HepG2 (cell line): Measurements from ENCODE around the gene TMEM74B. TPM values are rescaled to one million over a fixed set of nuclear protein-coding genes. Genes with fewer than 3 reads are reported as not detected.

Experiments used
- ATAC-seq: fragments of 200-7000 bp; cut with Tn5 transposase; 3 replicates; pipeline ENCODE4 v1.9.1; 2020; ENCODE audit warnings: mild to moderate bottlenecking, moderate library complexity
- BruUV-seq: library from RNA; stranded (reverse); fragments of 400-500 nt; replicated peaks from 2 replicates; lab custom pipeline; 2021; lab: Mats Ljungman, UMichigan
- CTCF ChIA-PET: fragments of 300-600 bp; formaldehyde crosslinking; extraction: SDS; loops from one replicate; lab custom pipeline; 2021; ENCODE audit warnings: low total read pairs, inconsistent platforms, low intra/inter-chr PET ratio; lab: Yijun Ruan, JAX
- POLR2A ChIA-PET: fragments of 350-600 bp; sonication (Branson Sonifier 250); formaldehyde crosslinking; loops from one replicate; lab custom pipeline; 2020; ENCODE audit warnings: antibody characterized with exemption, inconsistent platforms; lab: Yijun Ruan, JAX
- DNase-seq: peaks from one replicate; pipeline ENCODE4 v3.0.0-alpha.2; 2015; ENCODE audit warnings: low spot score
- FAIRE-seq: peaks from 3 replicates; lab custom pipeline; 2011; peaks lifted over from hg19 to GRCh38; lab: Jason Lieb, UNC
- H2AFZ ChIP-seq: one replicate; pipeline ENCODE4 v1.6.1; 2011; ENCODE audit warnings: low read length, inconsistent platforms
- H3K27ac ChIP-seq: fragments of 300-600 bp; 3 replicates; pipeline ENCODE4 v1.8.0; 2011; ENCODE audit warnings: mixed run types, mild to moderate bottlenecking, mixed read lengths, low read length, inconsistent platforms; ENCODE audit not compliant: insufficient read depth; ENCODE audit errors: extremely low read length
- H3K27me3 ChIP-seq, 2 experiments: fragments of 200-600 bp in 1 of 2; 2 replicates in 1 of 2; 3 replicates in 1 of 2; pipeline versions ENCODE4 v1.6.0 to v1.8.0; 2011; ENCODE audit warnings: low read length in 2 of 2, mild to moderate bottlenecking in 2 of 2, moderate library complexity in 2 of 2, inconsistent platforms in 1 of 2; ENCODE audit not compliant: insufficient read depth in 2 of 2, control insufficient read depth in 1 of 2
- H3K36me3 ChIP-seq, 2 experiments: fragments of 200-600 bp in 1 of 2; replicated peaks in 1 of 2; 2 replicates in 1 of 2; 3 replicates in 1 of 2; pipeline versions ENCODE4 v1.5.1 to v1.8.0; 2011; ENCODE audit warnings: low read length in 2 of 2, inconsistent platforms in 1 of 2; ENCODE audit not compliant: insufficient read depth in 2 of 2, control insufficient read depth in 1 of 2
- H3K4me1 ChIP-seq: 2 replicates; pipeline ENCODE4 v1.5.1; 2012; ENCODE audit warnings: low read length, inconsistent platforms; ENCODE audit not compliant: insufficient read depth
- H3K4me2 ChIP-seq: 2 replicates; pipeline ENCODE4 v1.6.0; 2011; ENCODE audit warnings: low read depth, low read length, inconsistent platforms
- H3K4me3 ChIP-seq, 3 experiments: fragments of 200-600 bp in 1 of 3; sonication (generic), shearing (Covaris generic) in 1 of 3; replicated peaks in 1 of 3; 2 replicates each; pipeline ENCODE4 v1.5.1; 2011 to 2016; ENCODE audit warnings: low read length in 3 of 3, inconsistent platforms in 2 of 3, low read depth in 2 of 3, mild to moderate bottlenecking in 2 of 3, control low read depth in 1 of 3, mixed read lengths in 1 of 3; ENCODE audit not compliant: insufficient read depth in 1 of 3
- H3K79me2 ChIP-seq: one replicate; pipeline ENCODE4 v1.6.1; 2011; ENCODE audit warnings: low read length, inconsistent platforms; ENCODE audit not compliant: insufficient read depth
- H3K9ac ChIP-seq: 2 replicates; pipeline ENCODE4 v1.6.0; 2011; ENCODE audit warnings: mild to moderate bottlenecking, low read depth, low read length, inconsistent platforms; ENCODE audit not compliant: insufficient read depth
- H3K9me3 ChIP-seq: 2 replicates; pipeline ENCODE4 v1.5.1; 2012; ENCODE audit warnings: mild to moderate bottlenecking, low read length
- H4K20me1 ChIP-seq: 2 replicates; pipeline ENCODE4 v1.6.0; 2011; ENCODE audit warnings: inconsistent platforms, mild to moderate bottlenecking, low read length, moderate library complexity; ENCODE audit not compliant: insufficient read depth
- ATF7-NPFF ChIP-seq: sonication (generic); formaldehyde crosslinking; IDR thresholded peaks from 2 replicates; pipeline ENCODE4 v1.8.1; 2023; ENCODE audit warnings: mild to moderate bottlenecking, low read depth, missing genetic modification reagents, moderate library complexity
- CCAR2 ChIP-seq: fragments of 200-400 bp; formaldehyde crosslinking; optimal IDR thresholded peaks from 2 replicates; pipeline ENCODE3; 2018; ENCODE audit warnings: low read depth, mild to moderate bottlenecking, low read length, moderate library complexity
- CHD2 ChIP-seq: IDR thresholded peaks from 2 replicates; pipeline ENCODE4 v1.6.1; 2011; ENCODE audit warnings: low read depth, low read length, improper control_type of control experiment
- EEA1 ChIP-seq: sonication (generic); formaldehyde crosslinking; IDR thresholded peaks from 2 replicates; pipeline ENCODE4 v1.5.1; 2020; ENCODE audit warnings: mild to moderate bottlenecking, missing genetic modification reagents, borderline replicate concordance
- FOXP1 ChIP-seq, 2 experiments: fragments of 450-650 bp in 1 of 2; IDR thresholded peaks; 2 replicates each; pipeline ENCODE4 v1.6.1; 2017 to 2018; ENCODE audit warnings: antibody characterized with exemption in 1 of 2
- GLMP ChIP-seq: sonication (generic); formaldehyde crosslinking; IDR thresholded peaks from 2 replicates; pipeline ENCODE4 v1.9.0; 2021; ENCODE audit warnings: missing genetic modification reagents, mild to moderate bottlenecking, borderline replicate concordance
- HOXA5 ChIP-seq: sonication (generic); formaldehyde crosslinking; IDR thresholded peaks from 2 replicates; pipeline ENCODE4 v1.4.0; 2020; ENCODE audit warnings: missing genetic modification reagents
- KAT7 ChIP-seq: IDR thresholded peaks from 2 replicates; pipeline ENCODE4 v1.6.1; 2018; ENCODE audit warnings: borderline replicate concordance, missing compliant biosample characterization
- MTA1 ChIP-seq: sonication (generic); formaldehyde crosslinking; IDR thresholded peaks from 2 replicates; pipeline ENCODE4 v1.4.0; 2020; ENCODE audit warnings: missing genetic modification reagents, mild to moderate bottlenecking, borderline replicate concordance
- NFE2 ChIP-seq: sonication (generic); formaldehyde crosslinking; IDR thresholded peaks from 2 replicates; pipeline ENCODE4 v1.4.0; 2020; ENCODE audit warnings: missing genetic modification reagents
- POGZ ChIP-seq: sonication (generic); formaldehyde crosslinking; IDR thresholded peaks from 2 replicates; pipeline ENCODE4 v1.4.0; 2020; ENCODE audit warnings: mild to moderate bottlenecking, missing genetic modification reagents
- RERE ChIP-seq: IDR thresholded peaks from 2 replicates; pipeline ENCODE4 v1.6.1; 2016; ENCODE audit warnings: low read depth, missing genetic modification reagents, missing compliant biosample characterization
- ZFX ChIP-seq: sonication (generic); formaldehyde crosslinking; IDR thresholded peaks from 2 replicates; pipeline ENCODE4 v1.4.0; 2020; ENCODE audit warnings: mild to moderate bottlenecking, low read depth, missing genetic modification reagents, moderate library complexity
- ZNF207 ChIP-seq: fragments of 450-650 bp; IDR thresholded peaks from 2 replicates; pipeline ENCODE4 v1.6.1; 2016; ENCODE audit warnings: antibody characterized with exemption, borderline replicate concordance
- ZNF792 ChIP-seq: IDR thresholded peaks from 2 replicates; pipeline ENCODE4 v1.6.1; 2016
- ZNF800 ChIP-seq: sonication (generic); formaldehyde crosslinking; IDR thresholded peaks from 2 replicates; pipeline ENCODE4 v1.4.0; 2020; ENCODE audit warnings: missing genetic modification reagents
- ZSCAN30 ChIP-seq: sonication (generic); formaldehyde crosslinking; IDR thresholded peaks from 2 replicates; pipeline ENCODE4 v1.5.0; 2020; ENCODE audit warnings: mild to moderate bottlenecking, missing genetic modification reagents
- whole genome bisulfite sequencing: methylation state at CpG from one replicate; pipeline ENCODE4 v1.1.6; 2017; ENCODE audit warnings: low lambda C conversion rate; 5-methylcytosine and 5-hydroxymethylcytosine counted together
- in situ Hi-C: cut with HindIII; loops from 2 replicates; pipeline ENCODE4 v1.10.0; 2017; ENCODE audit warnings: low pct_unique_long_range_greater_than_20kb; ENCODE audit not compliant: extremely low pct_ligation_motif_present
- intact Hi-C: fragments of 100-400 bp; cut with micrococcal nuclease; formaldehyde crosslinking; loops from one replicate; pipeline ENCODE4 v1.10.0; 2022; ENCODE audit not compliant: unreplicated experiment
- polyA plus RNA-seq, 8 experiments: library from polyadenylated mRNA; depleted of rRNA in 3 of 8; stranded (reverse) in 7 of 8; unstranded in 1 of 8; fragments of >200 nt; fragmentation: Illumina TruSeq in 4 of 8; extraction: Trizol in 4 of 8; gene quantifications; 2 replicates each; pipeline versions ENCODE4 v1.2.1 to v1.2.3, GENCODE V29; 2011 to 2016; ENCODE audit warnings: low read depth in 4 of 8, missing spikeins in 1 of 8, mixed read lengths in 1 of 8; ENCODE audit not compliant: insufficient read depth in 1 of 8
- total RNA-seq, 5 experiments: library from RNA; depleted of rRNA; stranded (reverse); fragments of >200 nt; fragmentation: Illumina TruSeq; extraction: Trizol; gene quantifications; 2 replicates each; pipeline ENCODE4 v1.2.3, GENCODE V29; 2016; ENCODE audit warnings: low read depth in 1 of 5

Gene TMEM74B
- total and polyA plus RNA-seq, 2 of the 13 experiments (the other 11 are each of a cell fraction or from before 2014, with no cell fraction given): 4.7 to 18.4 TPM

- TF ChIP-seq CHD2: no peak
- TF ChIP-seq, all 625 proteins: peak for 2
Observed at GRCh38 chr20:1163653-1164052, 21.1 kb downstream of the TMEM74B start (continued).

- Histone ChIP-seq H3K9me3 (no peaks in the 10 kb centered on the region), H3K27me3 (no peaks in the 10 kb centered on the region), H3K4me3 (no peak overlapping the region), H3K27ac (no peak overlapping the region), H3K4me1 (peaks cover 16% of the 10 kb centered on the region), H3K79me2 (no peaks in the 10 kb centered on the region), H4K20me1 (no peaks in the 10 kb centered on the region; the same call in 1 of the 2 replicates), H3K36me3 (peaks cover 66 to 87% of the 10 kb centered on the region in 2 experiments), H3K9ac (no peak overlapping the region), H3K4me2 (no peak overlapping the region), H2AFZ (no peak overlapping the region)
- ChIA-PET CTCF (no interaction called here), POLR2A (no interaction called here)
- no peak for ATAC-seq
- in situ Hi-C loops (no loop called here), intact Hi-C loops (no loop called here)
- no peak for DNase-seq
- FAIRE-seq: no peak
- BruUV-seq: no TSS peak
- WGBS: 97% methylated on average over 6 of the region's 6 CpGs
- TF ChIP-seq RERE (CRISPR knock-in tag): no peak
- TF ChIP-seq EEA1 (CRISPR knock-in tag): no peak
- no peak for TF ChIP-seq GLMP
- TF ChIP-seq NFE2 (CRISPR knock-in tag): no peak
- TF ChIP-seq FOXP1 (IDR thresholded peaks at IDR 0.05): no peak
- no peak for TF ChIP-seq FOXP1 (CRISPR knock-in tag; IDR thresholded peaks at IDR 0.05)
- no peak for TF ChIP-seq MTA1 (CRISPR knock-in tag)
- no peak for TF ChIP-seq ZNF207
- TF ChIP-seq POGZ (CRISPR knock-in tag): no peak
- TF ChIP-seq ZFX (CRISPR knock-in tag): no peak
- no peak for TF ChIP-seq CCAR2
- TF ChIP-seq ZNF800 (CRISPR knock-in tag): no peak
- TF ChIP-seq KAT7: no peak
- TF ChIP-seq HOXA5: no peak
- no peak for TF ChIP-seq ZSCAN30 (CRISPR knock-in tag)
- TF ChIP-seq ZNF792 (CRISPR knock-in tag): no peak
- no peak for TF ChIP-seq ATF7-NPFF (CRISPR knock-in tag)
Observed at GRCh38 chr20:1163105-1163504, 21.7 kb downstream of the TMEM74B start.
